Stimulated activated CD4-positive, alpha-beta T cell treated with anti-CD3 and anti-CD28 coated beads, Interleukin-12 subunit alpha, Interleukin-12 subunit beta, amount 100 ng/mL, for 4 hours (primary cell): Measurements from ENCODE around the gene KIF5C.
A peak's percentile ranks its signal among the peaks of the same experiment; 100 is the strongest.

Source experiments
- DNase-seq: peaks from one replicate; pipeline ENCODE4 v3.0.0-alpha.2; 2020

KIF5C gene

DNA sequence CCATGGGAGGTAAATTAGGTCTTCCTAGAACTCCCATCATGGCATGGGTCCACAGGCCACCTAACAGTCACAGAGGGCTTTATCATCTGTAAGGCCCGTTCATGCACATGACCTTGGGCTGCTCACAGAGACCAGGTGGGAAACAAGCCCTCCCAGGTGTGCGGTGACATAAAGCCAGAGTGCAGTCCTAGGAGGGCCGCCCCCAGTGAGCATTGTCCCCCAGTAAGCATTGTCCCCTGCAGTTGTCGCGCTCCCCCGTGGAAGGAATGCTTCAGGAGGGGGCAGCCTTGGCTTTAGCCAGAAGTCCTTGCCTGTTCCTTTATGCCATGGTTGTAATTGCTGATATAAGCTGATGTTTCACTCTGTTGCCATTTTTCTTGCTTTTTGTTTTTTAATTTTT, 121.8 kb downstream of the KIF5C start:
- DNase-seq: no peak

DNA sequence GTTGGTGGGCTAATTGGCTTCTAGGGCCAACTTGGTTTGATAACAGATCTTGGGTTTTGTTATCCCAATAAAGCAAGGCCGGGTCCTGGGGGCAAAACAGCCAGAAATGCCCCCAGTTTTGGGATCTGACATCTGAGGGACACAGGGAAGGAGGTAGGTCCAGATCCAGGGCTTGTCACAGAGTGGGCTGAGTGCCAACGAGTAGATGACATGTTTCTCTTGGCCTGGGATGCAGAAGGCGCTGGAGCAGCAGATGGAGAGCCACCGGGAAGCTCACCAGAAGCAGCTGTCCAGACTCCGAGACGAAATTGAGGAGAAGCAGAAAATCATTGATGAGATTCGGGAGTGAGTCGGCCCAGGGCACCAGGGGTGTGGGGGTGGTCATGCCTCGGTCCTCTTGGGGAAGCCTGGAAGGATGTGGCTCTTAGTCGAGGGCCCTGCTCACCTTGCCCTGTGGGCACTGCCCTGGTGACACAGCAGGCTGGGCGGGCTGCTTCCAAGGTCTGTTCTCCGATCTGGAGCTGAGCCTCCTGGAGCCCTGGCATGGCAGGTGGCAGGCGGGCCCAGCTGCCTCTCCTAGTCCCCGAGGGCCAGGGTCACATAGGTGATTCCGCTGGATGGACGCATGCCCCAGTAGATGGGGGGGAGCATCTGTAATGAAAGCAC, 123.3 kb downstream of the KIF5C start:
- no peak for DNase-seq

DNA sequence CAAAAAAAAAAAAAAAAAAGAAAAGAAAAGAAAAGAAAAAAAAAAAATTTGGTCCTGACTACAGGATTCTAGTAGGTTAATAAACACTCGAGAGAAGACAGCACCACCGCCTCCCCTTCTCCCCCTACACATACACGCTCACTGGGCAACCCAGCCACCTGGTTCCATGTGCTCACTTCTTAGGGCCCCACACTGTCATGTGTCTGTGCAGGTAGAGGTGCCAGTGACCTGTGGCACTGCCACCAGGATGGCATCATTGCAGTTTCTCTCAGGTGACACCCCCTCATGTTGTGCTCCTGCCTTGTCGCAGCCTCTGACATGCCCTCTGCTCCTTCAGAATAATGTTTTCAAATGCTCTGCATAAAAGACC, 123.8 kb downstream of the KIF5C start:
- no peak for DNase-seq

DNA sequence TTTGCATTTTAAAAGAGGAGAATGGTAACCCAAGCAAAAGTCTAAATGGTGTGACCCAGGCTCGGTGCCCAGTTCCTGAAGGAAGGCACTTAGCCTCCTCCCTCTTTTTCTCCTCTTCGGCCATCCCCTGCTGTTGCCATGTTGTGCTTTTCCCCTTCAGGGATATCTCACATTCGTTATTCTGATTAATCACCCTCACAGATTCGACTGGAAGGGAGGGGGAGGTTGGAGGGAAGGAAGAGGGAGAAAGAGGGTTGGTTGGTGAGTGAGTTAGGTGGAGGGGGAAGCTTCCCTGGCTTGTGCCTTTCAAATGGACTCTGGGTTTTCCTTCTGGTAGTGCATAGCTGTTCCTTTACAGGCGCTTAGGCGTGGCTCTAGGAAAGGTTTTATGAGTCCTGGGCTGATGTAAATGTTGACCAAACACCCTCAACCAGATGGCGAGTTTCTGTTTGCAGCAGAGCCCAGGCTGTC, 124.5 kb downstream of the KIF5C start:
- DNase-seq: no peak

DNA sequence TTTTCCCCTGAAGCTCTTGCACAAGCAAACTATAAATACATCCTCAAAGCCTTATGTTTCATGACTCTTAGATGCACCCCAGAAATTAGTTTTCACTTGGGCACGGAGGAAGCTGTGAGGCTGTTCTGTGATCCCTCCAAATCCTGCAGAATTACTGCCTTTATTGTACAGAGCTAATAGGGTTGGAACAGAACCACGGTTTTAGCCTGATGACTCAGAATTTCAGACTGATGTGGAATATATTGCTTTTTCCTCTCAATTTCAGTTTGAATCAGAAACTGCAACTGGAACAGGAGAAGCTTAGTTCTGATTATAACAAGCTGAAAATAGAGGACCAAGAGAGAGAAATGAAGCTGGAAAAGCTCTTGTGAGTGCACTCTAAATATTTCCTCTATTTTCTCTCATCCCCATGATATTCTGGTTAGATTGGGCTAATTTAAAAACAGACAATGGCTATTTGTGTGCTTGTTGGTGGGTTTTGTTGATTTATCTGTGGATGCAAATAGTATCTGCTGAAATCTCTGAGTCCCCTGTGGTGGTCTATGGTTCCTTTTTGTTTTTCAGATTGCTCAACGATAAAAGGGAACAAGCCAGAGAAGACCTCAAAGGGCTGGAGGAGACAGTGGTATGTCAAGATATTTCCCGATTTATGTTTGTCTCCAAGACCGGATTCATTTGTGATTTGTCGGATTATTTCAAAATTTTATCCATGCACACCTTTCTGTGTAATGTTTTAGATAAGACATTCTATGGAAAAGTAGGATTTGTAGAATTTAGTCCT, 125.3 kb downstream of the KIF5C start:
- DNase-seq: no peak

DNA sequence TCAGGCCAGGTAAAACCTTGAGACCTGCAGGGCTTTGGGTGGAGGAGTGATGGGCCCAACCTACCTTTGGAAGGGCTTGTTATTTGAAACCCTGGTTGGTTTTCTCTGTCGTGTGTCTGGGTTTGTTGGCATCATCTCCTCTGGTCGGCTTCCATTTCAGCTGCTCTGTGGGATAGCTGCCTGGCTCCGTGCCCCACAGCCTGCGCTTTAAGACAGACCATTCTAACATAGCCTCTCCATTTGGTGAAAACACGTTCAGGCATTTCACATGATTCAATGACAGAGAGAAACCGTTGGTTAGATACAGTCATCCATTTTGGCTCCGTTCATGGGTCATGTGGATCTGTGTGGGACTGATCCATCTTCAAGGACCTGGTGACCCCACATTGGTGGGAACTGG, 126.5 kb downstream of the KIF5C start:
- DNase-seq: no peak

DNA sequence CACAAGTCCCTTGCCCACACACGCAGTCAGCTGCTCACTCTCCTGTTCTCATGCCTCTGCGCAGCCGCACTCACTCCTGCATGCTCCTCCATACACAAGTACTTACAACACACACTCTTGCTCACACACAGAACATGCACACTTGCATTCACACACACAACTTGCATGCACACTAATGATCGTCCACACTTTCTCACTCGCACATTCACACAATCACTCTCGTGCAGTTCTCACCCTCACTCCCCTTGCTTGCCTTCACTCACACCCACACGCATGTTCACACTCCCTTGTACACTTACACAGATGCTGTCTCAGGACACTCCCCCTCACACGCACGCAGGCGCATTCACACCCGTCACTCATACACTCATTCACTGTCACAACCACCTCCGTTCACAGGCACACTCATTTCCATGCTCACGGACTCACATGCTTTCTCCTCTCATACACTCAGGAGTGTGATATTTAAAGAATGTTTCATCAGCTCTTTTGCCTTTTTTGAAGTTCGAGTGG, 127.4 kb downstream of the KIF5C start:
- no peak for DNase-seq

DNA sequence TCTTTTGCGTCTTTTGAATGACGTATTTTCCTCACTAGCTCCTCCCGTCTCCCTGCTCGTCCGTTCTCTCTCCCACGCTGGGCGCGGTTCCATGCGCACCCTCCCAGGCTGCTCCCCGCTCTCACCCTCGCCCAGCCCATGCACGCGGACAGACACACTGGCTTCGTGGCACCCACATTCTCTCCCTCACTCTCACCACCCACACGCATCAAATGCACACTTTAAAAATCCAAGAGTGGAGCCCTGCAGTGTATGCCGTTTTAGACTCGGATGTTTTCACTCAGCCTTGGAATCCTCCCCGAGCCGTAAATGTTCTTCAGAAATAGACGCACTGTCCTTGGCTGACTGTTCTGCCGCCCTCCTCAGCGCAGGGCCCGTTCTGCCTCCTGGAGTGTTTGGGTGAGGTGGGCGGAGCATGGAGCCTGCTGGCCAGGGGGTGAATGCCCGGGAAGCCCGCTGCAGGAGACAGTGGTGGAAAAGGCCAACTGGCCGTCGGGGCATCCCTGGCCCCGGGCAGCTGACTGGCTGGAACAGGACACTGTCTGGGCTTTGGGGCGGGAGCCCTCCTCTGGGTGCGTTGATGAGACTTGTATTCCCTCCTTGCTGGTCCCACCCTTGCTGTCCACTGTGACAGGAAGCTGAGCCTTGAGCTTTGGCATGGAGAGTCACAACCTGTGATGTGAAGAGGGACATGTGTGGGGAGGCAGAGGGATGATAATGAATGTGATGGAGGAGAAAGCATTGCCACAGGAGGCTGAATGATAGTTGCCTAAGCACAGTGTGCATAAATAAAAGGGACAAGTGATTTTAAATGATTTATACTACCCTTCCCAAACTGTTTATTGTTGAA, 128.1 kb downstream of the KIF5C start:
- DNase-seq: no peak

DNA sequence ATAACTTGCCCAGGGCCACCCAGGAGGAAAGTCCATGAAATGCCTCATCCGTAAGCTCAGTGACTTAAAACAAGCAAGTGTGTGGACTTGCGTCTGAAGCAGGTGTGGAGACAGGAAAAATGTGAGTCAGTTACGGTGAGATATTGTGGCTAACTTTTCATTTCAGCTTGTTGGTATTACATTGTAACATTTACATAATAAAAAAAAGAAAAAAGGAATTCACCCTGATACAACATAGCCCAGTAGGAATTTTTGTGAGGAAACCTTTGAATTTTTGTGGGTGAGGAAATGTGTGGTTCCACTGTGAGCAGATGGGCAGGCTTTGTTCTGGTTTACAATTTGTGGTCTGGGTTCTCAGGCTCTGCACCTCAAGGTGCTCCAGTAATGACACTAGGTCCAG, 129.8 kb downstream of the KIF5C start:
- DNase-seq: no peak

DNA sequence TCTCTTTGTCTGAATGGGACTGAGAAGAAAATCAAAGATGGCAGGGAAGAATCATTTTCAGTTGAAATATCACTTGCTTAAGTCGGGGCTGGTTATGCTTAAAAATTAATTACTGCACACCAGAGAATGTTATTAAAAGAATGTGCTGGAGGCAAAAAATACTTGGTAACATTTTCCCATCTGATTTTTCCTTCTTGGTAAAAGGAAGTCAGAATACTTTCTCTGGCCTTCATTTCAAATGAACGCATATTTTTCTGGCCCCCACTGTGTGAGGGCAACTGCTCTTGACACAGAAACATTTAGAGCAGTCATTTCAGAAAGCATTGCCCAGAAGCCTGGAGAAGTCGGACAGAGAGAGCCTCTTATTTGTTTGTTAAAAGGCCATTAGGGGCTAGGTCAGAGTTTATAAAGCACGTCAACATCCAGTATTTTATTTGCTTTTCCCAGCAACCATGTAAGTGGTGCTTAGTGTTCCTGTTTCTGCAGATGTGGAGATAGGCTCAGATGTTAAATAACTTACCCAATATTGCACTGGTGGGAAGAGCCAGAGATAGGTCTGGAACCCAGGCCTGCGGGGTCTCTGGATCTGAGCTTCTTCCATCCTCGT, 130.5 kb downstream of the KIF5C start:
- DNase-seq: no peak

DNA sequence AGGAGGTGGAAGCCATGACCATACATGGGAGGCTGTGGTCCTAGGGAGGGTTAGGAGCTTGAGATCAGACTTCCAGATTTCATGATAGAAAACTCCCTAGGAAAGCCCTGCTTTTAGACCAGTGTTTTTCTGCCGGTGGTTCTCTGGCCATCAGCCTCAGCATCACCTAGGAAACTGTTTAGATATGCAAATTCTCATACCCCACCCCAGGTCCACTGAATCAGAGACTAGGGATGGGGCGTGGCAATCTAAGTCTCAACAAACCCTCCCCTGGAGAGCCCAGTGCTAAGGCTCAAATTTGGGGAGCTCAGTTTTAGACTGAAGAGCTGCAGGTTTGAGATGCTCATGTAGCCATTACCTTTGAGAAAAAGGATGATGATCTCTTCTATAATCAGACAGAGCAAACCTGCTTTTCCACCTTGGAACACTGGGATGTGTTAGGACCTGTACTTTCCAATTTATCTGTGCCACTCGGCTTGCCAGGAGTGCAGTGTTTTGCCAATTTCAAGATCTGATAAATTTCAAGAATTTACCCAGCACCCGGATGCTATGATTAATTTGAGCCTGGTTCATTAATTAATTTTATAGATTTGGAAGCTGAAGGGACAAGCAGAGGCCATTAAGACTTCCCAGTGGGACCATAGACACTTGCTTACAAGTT, 132.0 kb downstream of the KIF5C start:
- no peak for DNase-seq

DNA sequence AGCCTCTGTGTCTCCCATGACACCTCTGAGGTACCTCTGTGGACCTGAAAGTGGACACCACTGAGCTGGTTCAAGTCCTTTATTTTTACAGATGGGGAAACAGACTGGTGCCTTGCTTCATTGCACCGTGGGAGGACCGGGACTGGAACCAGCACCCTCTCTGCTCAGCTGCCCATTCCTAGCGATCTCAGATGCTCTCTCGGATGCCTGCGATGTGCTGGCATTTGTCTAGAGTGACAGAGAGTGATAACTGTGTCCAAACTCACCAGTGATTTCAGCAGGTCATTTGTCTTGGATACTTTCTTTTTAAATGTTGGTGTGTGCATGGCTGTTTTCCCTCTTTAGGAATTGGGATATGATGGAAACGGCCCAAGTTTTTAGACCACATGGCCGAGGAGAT, 133.4 kb downstream of the KIF5C start:
- DNase-seq: no peak

DNA sequence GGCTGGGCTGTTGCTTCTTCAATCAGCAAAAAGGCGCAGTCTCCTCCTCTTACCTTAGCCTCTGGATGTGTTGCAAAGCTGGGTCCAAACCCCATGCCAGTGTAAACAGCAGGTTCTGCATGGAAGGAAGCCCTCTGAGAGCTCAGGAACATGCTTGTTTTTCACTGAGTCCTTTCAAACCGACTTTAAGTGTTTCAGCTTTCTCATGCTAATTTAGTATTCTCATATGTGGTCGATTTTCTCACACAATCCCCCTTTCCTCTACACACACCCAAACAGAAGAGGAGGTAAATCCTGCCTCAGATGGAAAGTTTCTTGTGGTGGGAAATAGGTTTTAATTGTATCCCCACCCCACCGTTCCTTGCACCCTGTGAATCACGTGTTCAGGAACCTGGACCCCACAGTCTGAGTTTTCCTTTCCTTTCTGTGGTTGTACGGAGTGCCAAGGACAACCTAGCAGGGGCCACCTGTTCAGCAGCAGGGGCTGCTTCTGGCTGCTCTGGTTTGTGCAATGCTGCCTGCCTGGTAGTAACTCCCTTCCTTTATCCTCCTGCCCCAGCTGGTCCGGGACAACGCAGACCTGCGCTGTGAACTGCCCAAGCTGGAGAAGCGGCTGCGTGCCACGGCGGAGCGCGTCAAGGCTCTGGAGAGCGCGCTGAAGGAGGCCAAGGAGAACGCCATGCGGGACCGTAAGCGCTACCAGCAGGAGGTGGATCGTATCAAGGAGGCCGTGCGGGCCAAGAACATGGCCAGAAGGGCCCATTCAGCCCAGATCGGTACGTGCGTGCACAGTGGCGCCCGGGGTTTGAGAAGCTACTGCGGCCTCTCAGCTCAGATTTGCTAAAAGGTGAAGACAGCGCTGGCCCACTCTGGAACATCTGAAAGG, 134.8 kb downstream of the KIF5C start:
- no peak for DNase-seq

DNA sequence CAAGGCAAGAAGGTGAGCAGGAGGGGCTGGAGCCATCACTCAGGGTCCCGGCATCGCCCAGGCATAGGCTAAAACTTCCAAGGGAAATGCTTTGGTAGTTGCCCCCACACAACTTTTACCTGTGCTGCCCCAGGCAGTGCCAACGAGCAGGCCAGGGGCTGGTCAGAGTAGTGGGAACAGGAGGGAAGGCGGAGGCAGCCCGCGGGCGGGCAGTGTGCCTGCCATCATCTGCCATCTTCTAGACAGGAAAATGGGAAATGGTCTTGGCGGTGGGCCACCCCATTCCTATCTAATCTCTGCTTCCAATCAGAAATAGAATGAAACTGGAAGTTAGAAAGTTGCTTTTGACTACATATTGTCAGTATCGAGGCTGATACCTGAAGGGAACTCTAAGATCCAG, 137.5 kb downstream of the KIF5C start:
- DNase-seq: no peak

DNA sequence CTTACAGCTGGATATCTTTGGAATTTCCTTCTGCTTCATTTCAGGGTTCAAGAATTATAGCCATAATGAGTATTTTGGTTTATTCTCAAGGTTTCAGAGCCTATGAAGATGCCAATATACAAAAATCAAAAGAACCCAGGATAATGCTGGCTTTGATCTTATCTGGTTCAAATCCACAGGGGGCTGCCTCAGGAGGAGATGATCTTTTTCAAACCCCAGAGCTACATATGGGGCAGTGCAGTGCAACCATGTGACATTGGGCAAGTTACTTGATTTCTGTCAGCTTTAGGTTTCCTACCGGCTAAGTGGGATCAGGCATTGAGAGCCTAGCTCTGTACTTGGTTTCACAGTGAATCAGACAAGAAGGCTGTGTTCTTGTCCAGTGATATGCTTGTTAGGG, 140.5 kb downstream of the KIF5C start:
- no peak for DNase-seq

DNA sequence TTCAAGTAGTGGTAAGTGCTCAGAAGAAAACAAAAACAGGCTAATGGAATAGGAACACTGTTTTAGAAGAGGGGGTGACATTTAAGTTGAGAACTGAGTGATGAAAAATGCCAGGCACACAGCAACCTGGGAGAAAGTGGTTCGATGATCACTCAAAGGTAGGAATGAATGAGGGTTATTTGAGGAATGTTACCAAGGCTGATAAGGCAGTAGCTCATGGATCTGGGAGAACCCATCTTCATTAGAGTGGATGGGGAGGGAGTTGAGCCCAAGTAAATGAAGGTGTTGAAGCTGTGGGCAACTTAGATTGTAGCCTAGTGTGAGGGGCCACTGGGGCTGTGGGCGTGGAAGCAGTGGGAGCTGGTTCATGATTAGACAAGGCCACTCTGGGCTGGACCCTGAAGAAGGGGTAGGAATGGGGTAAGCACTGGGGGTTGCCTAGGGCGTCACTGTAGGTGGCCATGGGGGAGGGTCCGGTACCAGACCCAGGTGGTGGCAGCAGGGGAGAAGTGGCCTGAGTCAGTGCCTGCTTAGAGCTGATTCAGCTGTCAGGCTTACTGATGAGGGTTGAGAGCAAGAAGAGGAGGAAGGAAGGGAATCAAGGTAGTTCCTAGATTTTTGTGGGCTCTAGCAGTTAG, 141.0 kb downstream of the KIF5C start:
- no peak for DNase-seq

DNA sequence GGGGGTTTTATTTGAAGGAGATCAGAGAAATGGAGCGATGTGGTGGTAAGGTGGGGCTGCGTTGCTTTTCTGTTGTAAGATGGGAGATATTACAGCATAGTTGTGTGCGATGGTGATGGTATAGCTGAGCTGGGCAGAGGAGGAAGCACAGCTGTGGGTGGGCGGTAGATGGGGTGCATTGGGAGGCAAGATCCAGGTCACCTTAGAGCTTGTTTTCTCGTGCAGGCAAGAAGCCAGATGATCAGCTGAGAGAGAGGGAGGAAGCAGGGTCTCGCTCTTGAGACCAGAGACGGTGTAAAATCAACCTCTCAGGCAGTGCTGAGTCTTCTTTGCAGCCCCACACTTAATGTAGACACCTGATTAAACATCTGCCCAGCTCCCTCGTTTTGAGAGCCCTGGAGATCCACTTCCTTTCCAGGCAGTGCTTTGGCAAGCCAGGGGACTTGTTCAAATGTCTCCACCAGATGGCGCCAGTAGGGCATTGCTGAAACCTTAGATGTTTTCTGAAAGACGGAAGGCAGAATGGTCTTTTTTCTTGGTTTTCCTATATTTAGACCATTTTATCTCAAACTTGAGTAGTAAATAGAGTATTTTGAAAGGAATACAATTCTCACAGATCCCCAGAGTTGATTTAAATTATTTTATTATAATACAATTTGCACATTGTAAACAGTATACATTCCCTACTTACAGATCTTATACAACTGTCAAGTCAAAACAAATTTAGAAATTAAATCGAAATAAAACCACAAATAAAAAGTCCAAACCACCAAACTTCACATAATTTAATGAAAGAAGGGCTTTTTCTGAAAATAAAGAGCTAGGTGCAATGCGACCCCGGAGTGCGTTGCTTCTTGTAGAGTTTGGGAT, 142.3 kb downstream of the KIF5C start:
- peak; percentile 60 for DNase-seq

DNA sequence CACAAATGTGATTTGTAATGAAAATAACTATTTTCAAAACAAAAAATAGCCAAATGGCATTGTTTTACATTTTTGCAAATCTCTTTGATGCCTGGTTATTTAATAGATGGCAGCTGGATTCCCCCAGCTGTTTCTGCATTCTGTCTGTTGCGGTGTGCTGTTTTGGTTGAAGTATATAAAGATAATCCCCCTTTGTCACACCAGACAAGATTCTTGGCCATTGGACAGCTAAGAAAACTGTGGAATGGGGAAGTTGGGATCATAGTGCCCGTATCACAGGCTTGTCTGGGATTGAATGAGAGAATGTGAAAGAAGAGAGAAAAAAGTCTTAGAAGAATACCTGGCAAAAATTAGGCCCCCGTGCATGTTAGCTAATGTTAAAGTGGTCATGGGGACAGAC, 144.0 kb downstream of the KIF5C start:
- DNase-seq: no peak

DNA sequence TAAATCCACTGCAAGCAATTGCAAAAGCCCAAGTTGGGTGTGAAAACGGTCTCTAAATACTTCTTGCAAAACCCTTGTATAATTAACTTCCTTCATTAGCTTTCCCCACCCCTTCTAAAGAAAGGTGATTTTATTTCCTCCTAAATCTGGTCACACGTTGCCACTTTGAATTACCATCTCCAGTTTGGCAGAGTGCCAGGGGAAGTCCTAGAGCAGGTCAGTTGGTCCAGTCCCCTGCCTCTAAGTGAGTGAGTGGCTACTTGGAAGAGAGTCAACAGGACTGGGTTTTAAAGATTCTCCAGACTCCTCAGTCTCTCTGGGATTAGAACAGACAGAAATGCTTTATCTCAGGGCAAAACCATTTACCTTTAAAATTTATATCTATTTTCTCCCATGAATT, 144.7 kb downstream of the KIF5C start:
- no peak for DNase-seq

DNA sequence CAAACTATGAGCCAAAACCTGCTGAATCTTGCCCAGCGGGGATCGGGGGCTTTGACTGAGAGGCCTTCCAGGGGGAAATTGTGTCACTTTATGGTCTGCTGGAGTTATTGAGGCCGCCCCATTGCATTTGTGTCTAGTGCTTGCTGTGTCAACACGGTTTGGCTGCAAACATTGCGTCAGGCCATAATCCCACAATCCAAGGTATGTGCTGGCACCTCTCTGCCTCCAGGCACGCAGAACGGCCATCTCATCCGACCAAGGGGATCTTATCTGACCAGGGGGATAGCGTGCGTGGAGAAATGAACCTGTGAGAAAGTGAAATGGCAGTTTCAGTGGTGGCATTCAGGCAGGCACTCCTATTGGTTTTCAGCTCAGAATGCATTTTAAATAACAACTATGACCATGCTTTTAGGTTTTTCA, 145.4 kb downstream of the KIF5C start:
- no peak for DNase-seq
